GM20431 (cell line): ENCODE measurements around the gene DNAH12.

Source experiments
- in situ Hi-C: fragments of 300-500 bp; cut with MseI, MboI; formaldehyde crosslinking; loops from one replicate; pipeline ENCODE4 v1.15.0; 2020; ENCODE audit warnings: low sequenced_read_pairs; ENCODE audit not compliant: unreplicated experiment

The DNAH12 gene

DNA sequence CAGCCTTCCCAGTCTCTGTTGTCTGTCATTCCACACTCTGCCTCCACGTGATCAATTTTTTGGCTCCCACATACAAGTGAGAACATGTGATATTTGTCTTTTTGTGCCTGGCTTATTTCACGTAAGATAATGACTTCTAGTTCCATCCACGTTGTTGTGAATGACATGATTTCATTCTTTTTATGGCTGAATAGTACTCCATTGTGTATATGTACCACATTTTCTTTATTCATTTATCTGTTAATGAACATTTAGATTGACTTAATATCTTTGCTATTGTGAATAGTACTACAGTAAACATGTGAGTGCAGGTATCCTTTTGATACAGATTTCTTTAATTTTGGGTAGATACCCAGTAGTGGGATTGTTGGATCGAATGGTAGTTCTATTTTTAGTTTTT, 283.0 kb downstream of the DNAH12 start:
- in situ Hi-C loops = no loop called here

DNA sequence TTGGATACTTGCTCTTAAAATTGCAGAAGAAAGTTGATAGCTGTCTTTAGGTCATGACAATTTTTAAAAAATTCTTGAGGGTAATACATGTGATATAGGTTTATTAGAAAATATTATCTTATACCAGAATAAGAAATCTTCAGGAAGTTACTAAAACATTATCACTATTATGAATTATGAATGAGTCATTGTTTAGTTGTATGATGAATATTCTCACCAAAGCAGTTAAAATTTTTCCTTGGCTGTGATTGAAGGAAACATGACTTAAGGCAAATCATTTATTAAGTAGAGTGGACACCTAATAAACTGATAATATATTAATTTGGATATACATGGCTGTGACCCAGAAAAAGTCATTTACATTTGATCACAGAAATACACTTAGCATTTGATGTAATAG, 286.5 kb downstream of the DNAH12 start:
- in situ Hi-C loops = no loop called here

DNA sequence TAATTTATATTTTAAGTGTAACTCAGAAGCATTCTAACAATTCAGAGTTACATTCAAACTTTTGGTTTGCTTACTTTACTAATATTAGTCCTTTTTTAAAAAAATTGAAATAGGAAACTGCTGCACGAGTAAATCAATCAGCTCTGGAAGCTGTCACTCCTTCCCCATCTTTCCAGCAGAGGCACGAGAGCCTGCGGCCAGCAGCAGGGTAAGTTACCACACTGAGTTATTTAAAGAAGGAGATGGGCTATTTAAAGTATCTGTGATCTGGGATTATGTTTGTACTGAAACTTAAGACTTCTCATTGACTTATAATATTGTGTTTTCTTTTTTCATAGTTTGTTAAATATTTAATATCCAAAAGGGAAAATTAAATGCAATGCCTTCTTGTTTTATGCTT, 287.3 kb downstream of the DNAH12 start:
- in situ Hi-C loops = no loop called here

DNA sequence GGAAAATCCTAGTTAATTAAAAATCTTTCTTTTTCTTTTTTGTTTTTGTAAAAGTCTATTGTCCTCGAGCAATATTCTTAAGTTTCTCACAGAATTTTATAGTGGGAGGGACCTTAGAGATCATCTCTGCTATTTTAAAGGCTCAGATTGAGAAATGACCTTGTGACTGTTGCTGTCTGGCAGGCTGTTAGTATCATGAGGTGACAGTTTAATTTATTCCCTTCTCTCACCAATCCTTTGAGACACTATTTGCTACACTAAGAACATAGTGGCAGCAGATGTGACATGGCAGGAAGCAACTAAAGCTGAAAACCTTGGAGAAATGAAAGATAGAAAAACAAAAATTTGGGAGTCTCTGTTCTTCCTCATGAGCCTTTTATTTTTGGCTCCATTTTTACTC, 291.7 kb downstream of the DNAH12 start:
- in situ Hi-C loops = no loop called here

DNA sequence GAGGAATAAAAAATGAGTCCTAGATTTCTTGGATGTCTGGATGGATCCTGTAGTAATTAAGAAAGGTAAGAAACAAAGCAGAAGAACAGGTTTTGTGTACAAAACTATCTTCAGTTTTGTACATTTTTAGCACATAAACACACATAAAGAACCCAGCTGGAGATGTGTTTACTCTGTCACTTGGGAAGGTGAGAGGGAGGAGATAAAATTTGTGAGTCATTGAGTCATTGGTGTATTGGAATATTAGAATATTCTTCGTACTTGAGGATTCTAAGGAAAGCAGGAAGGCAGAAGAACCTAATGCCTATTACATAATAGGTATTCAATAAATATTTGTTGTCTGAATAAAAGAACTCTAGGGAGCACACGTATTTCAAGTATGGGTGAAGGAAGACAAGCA, 299.2 kb downstream of the DNAH12 start:
- in situ Hi-C loops = no loop called here
